Upper lobe of left lung (tissue), 4 donors: ENCODE results near the gene TPM1.

Experiments used
- EP300 ChIP-seq, 4 donors: sonication (generic); formaldehyde crosslinking; IDR thresholded peaks; one replicate each; pipeline ENCODE4 v1.5.1; 2017; ENCODE audit warnings: antibody characterized with exemption in 4 of 4, control low read depth in 2 of 4
- POLR2A ChIP-seq, 4 donors: fragments of 450-650 bp; IDR thresholded peaks; one replicate each; pipeline ENCODE4 v1.5.1; 2016 to 2017; ENCODE audit warnings: antibody characterized with exemption in 4 of 4, mild to moderate bottlenecking in 2 of 4
- POLR2AphosphoS5 ChIP-seq, 2 donors: sonication (generic); formaldehyde crosslinking; IDR thresholded peaks; one replicate each; pipeline ENCODE4 v1.5.1; 2017; ENCODE audit warnings: antibody characterized with exemption in 2 of 2
- TF ChIP-seq, protein P1 (sequence below), 6 experiments: fragments of 450-650 bp in 4 of 6; fragments of 200-600 bp in 2 of 6; sonication (generic) in 2 of 6; IDR thresholded peaks; one replicate each; pipeline ENCODE4 v1.5.1; 2016 to 2019; ENCODE audit warnings: antibody characterized with exemption in 6 of 6

- TF ChIP-seq, protein P1, sequence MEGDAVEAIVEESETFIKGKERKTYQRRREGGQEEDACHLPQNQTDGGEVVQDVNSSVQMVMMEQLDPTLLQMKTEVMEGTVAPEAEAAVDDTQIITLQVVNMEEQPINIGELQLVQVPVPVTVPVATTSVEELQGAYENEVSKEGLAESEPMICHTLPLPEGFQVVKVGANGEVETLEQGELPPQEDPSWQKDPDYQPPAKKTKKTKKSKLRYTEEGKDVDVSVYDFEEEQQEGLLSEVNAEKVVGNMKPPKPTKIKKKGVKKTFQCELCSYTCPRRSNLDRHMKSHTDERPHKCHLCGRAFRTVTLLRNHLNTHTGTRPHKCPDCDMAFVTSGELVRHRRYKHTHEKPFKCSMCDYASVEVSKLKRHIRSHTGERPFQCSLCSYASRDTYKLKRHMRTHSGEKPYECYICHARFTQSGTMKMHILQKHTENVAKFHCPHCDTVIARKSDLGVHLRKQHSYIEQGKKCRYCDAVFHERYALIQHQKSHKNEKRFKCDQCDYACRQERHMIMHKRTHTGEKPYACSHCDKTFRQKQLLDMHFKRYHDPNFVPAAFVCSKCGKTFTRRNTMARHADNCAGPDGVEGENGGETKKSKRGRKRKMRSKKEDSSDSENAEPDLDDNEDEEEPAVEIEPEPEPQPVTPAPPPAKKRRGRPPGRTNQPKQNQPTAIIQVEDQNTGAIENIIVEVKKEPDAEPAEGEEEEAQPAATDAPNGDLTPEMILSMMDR (IDR thresholded peaks at IDR 0.05), result no peak
- no peak for TF ChIP-seq POLR2A (IDR thresholded peaks at IDR 0.05)
- TF ChIP-seq EP300 (IDR thresholded peaks at IDR 0.05), result no peak
- no peak for TF ChIP-seq POLR2AphosphoS5 (IDR thresholded peaks at IDR 0.05)
These were observed 27.1 kb downstream of the TPM1 start for GRCh38 chr15:63069616-63070090.
